HepG2 (cell line): ENCODE measurements around the gene MRNIP. TPM values are rescaled to one million over a fixed set of nuclear protein-coding genes. Genes with fewer than 3 reads are reported as not detected.

Experiments
- FOXA1 ChIP-seq, 2 experiments: fragments of 450-650 bp in 1 of 2; sonication (generic) in 1 of 2; formaldehyde crosslinking in 1 of 2; IDR thresholded peaks; 2 replicates each; pipeline versions ENCODE4 v1.4.0 to v1.6.1; 2016 to 2020; ENCODE audit warnings: missing genetic modification reagents in 1 of 2
- HMG20A ChIP-seq: IDR thresholded peaks from 2 replicates; pipeline ENCODE4 v1.6.1; 2016; ENCODE audit warnings: borderline replicate concordance
- HMGXB3 ChIP-seq: sonication (generic); formaldehyde crosslinking; IDR thresholded peaks from 2 replicates; pipeline ENCODE4 v1.4.0; 2020; ENCODE audit warnings: missing genetic modification reagents, borderline replicate concordance
- HNRNPK ChIP-seq: fragments of 200-400 bp; formaldehyde crosslinking; IDR thresholded peaks from 2 replicates; pipeline ENCODE4 v1.6.1; 2018; ENCODE audit warnings: low read length, low read depth, moderate library complexity, mild to moderate bottlenecking; ENCODE audit not compliant: poor library complexity, severe bottlenecking
- JUN ChIP-seq: sonication (generic); formaldehyde crosslinking; IDR thresholded peaks from 2 replicates; pipeline ENCODE4 v1.4.0; 2020; ENCODE audit warnings: mild to moderate bottlenecking, missing genetic modification reagents
- KAT2B ChIP-seq: fragments of 150-350 bp; IDR thresholded peaks from 2 replicates; pipeline ENCODE4 v1.6.1; 2014; ENCODE audit warnings: low read depth, low read length, borderline replicate concordance
- KLF6 ChIP-seq: IDR thresholded peaks from 2 replicates; pipeline ENCODE4 v1.8.0; 2016; ENCODE audit warnings: missing biosample characterization, missing genetic modification reagents
- MIER2 ChIP-seq: IDR thresholded peaks from 2 replicates; pipeline ENCODE4 v1.6.1; 2016; ENCODE audit warnings: missing biosample characterization, missing genetic modification reagents
- MYC ChIP-seq: sonication (generic); formaldehyde crosslinking; IDR thresholded peaks from 2 replicates; pipeline ENCODE4 v1.9.0; 2021; ENCODE audit warnings: missing genetic modification reagents, borderline replicate concordance
- PAWR ChIP-seq: sonication (generic); formaldehyde crosslinking; IDR thresholded peaks from 2 replicates; pipeline ENCODE4 v1.4.0; 2020; ENCODE audit warnings: missing genetic modification reagents, mild to moderate bottlenecking, borderline replicate concordance
- POLR2AphosphoS2 ChIP-seq: IDR thresholded peaks from 2 replicates; pipeline ENCODE4 v1.6.1; 2011; ENCODE audit warnings: low read depth, low read length, improper control_type of control experiment
- SKIL ChIP-seq: sonication (generic); formaldehyde crosslinking; IDR thresholded peaks from 2 replicates; pipeline ENCODE4 v1.8.0; 2022; ENCODE audit warnings: missing genetic modification reagents, mild to moderate bottlenecking, moderate library complexity, borderline replicate concordance
- SOX13 ChIP-seq, 3 experiments: fragments of 450-650 bp in 1 of 3; sonication (generic) in 1 of 3; formaldehyde crosslinking in 1 of 3; IDR thresholded peaks in 2 of 3; conservative IDR thresholded peaks in 1 of 3; 2 replicates each; pipeline versions ENCODE4 v1.5.0 to v1.6.1; 2016 to 2020; ENCODE audit warnings: antibody characterized with exemption in 1 of 3, mild to moderate bottlenecking in 1 of 3, missing compliant biosample characterization in 1 of 3, missing genetic modification reagents in 1 of 3, moderate library complexity in 1 of 3
- U2AF1 ChIP-seq: fragments of 200-400 bp; formaldehyde crosslinking; optimal IDR thresholded peaks from 2 replicates; pipeline ENCODE3; 2017; ENCODE audit warnings: mild to moderate bottlenecking, low read depth, low read length
- ZNF224 ChIP-seq: sonication (generic); formaldehyde crosslinking; IDR thresholded peaks from 2 replicates; pipeline ENCODE4 v1.5.0; 2020; ENCODE audit warnings: mild to moderate bottlenecking, missing genetic modification reagents
- ZNF280D ChIP-seq: sonication (generic); formaldehyde crosslinking; IDR thresholded peaks from 2 replicates; pipeline ENCODE4 v1.5.1; 2020; ENCODE audit warnings: mild to moderate bottlenecking, missing genetic modification reagents
- ZNF317 ChIP-seq: sonication (generic); formaldehyde crosslinking; IDR thresholded peaks from 2 replicates; pipeline ENCODE4 v1.5.0; 2020; ENCODE audit warnings: mild to moderate bottlenecking, missing genetic modification reagents
- ZNF496 ChIP-seq: sonication (generic); formaldehyde crosslinking; IDR thresholded peaks from 2 replicates; pipeline ENCODE4 v1.8.1; 2023; ENCODE audit warnings: mild to moderate bottlenecking, moderate library complexity, missing genetic modification reagents; ENCODE audit not compliant: insufficient replicate concordance
- polyA plus RNA-seq, 8 experiments: library from polyadenylated mRNA; depleted of rRNA in 3 of 8; stranded (reverse) in 7 of 8; unstranded in 1 of 8; fragments of >200 nt; fragmentation: Illumina TruSeq in 4 of 8; extraction: Trizol in 4 of 8; gene quantifications; 2 replicates each; pipeline versions ENCODE4 v1.2.1 to v1.2.3, GENCODE V29; 2011 to 2016; ENCODE audit warnings: low read depth in 4 of 8, missing spikeins in 1 of 8, mixed read lengths in 1 of 8; ENCODE audit not compliant: insufficient read depth in 1 of 8
- total RNA-seq, 5 experiments: library from RNA; depleted of rRNA; stranded (reverse); fragments of >200 nt; fragmentation: Illumina TruSeq; extraction: Trizol; gene quantifications; 2 replicates each; pipeline ENCODE4 v1.2.3, GENCODE V29; 2016; ENCODE audit warnings: low read depth in 1 of 5

The MRNIP gene
- total and polyA plus RNA-seq, 2 of the 13 experiments (the other 11 are each of a cell fraction or from before 2014, with no cell fraction given) = 15.5 to 34.1 TPM

- no peak for TF ChIP-seq PAWR (CRISPR knock-in tag)
- TF ChIP-seq HMG20A (CRISPR knock-in tag) = no peak
- TF ChIP-seq KAT2B = no peak
- TF ChIP-seq KLF6 (CRISPR knock-in tag) = 0 out of 2 replicates have a peak, but pooled peaks have one; percentile 30
- peak; percentile 65; the same call in 1 of the 2 replicates for TF ChIP-seq ZNF317 (CRISPR knock-in tag)
- no peak for TF ChIP-seq ZNF224 (CRISPR knock-in tag)
- TF ChIP-seq MYC (CRISPR knock-in tag) = peak; percentile 91
- no peak for TF ChIP-seq JUN (CRISPR knock-in tag)
- TF ChIP-seq ZNF496 = no peak
- no peak for TF ChIP-seq POLR2AphosphoS2
- peak; percentile 39 for TF ChIP-seq U2AF1
- TF ChIP-seq SKIL (CRISPR knock-in tag) = no peak
- no peak for TF ChIP-seq SOX13 (IDR thresholded peaks at IDR 0.05)
- TF ChIP-seq SOX13 (CRISPR knock-in tag; conservative IDR thresholded peaks at IDR 0.05 in 1 of 2, IDR thresholded peaks at IDR 0.05 in 1 of 2) = peak in 1 of 2 experiments; percentile 42; a peak in 1 of 4 replicates
- no peak for TF ChIP-seq ZNF280D (CRISPR knock-in tag)
- no peak for TF ChIP-seq FOXA1 (IDR thresholded peaks at IDR 0.05)
- peak; percentile 25; the same call in 1 of the 2 replicates for TF ChIP-seq FOXA1 (CRISPR knock-in tag; IDR thresholded peaks at IDR 0.05)
- TF ChIP-seq MIER2 (CRISPR knock-in tag) = no peak
- TF ChIP-seq HMGXB3 = no peak; the same call in 1 of the 2 replicates
- TF ChIP-seq HNRNPK = no peak
Measured at GRCh38 chr5:179819296-179820126, 39.1 kb downstream of the MRNIP start (continued).
